ENCODE results near the gene LUZP2.

DNA sequence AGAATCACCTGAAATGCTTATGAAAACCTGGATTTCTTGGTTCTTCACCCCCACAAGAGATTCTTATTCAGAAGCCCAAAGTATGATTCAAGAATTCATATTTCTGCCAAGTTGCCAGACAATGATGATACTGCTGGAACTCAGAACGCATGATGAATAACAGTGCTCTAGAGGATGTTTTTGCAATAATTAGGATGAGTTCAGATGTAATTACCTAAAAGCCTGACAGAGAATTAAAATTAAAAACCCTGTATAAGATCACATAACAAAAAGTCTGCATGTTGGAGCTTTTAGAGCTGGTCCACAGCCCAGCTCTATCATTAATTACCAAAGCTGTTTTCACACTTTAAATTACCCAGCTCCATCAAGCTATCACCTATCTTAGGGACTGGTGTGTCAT, 211.8 kb downstream of the LUZP2 start:
- TF ChIP-seq, protein P1, sequence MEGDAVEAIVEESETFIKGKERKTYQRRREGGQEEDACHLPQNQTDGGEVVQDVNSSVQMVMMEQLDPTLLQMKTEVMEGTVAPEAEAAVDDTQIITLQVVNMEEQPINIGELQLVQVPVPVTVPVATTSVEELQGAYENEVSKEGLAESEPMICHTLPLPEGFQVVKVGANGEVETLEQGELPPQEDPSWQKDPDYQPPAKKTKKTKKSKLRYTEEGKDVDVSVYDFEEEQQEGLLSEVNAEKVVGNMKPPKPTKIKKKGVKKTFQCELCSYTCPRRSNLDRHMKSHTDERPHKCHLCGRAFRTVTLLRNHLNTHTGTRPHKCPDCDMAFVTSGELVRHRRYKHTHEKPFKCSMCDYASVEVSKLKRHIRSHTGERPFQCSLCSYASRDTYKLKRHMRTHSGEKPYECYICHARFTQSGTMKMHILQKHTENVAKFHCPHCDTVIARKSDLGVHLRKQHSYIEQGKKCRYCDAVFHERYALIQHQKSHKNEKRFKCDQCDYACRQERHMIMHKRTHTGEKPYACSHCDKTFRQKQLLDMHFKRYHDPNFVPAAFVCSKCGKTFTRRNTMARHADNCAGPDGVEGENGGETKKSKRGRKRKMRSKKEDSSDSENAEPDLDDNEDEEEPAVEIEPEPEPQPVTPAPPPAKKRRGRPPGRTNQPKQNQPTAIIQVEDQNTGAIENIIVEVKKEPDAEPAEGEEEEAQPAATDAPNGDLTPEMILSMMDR (conservative IDR thresholded peaks at IDR 0.05) = no peak
- no peak for TF ChIP-seq ZFX (IDR thresholded peaks at IDR 0.05)
